ENCODE data around the gene RIIAD1.
"Not testable (repeated sequence)": the region's sequence is repeated elsewhere in the genome, so short reads cannot be mapped to it uniquely, and the experiment has no call there.

RIIAD1 gene

DNA sequence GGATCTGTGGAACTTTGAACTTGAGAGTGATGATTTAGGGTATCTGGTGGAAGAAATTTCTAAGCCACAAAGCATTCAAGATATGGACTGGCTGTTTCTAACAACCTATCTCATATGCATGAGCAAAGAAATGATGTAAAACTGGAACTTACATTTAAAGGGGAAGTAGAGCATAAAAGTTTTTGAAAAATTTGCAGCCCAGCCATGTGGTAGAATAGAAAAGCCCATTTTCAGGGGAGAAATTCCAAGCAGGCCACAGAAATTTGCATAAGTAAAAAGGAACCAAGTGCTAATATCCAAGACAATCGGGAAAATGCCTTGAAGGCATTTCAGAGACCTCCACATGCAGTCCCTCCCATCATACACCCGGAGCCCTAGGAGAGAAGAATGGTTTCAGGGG is 15.7 kb downstream of the RIIAD1 start:
- no peak for DNase-seq

DNA sequence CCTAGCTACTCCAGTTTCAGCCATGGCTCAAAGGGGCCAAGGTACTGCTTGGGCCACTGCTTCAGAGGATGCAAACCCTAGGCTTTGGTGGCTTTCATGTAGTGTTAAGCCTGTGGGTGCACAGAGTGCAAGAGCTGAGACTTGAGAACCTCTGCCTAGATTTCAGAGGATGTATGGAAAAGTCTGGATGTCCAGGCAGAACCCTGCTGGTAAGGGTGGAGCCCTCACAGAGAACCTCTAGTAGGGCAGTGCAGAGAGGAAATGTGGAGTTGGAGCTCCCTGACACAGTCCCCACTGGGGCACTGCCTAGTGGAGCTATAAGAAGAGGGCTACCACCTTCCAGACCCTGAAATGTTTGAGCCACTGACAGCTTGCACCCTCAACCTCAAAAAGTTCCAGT is 16.2 kb downstream of the RIIAD1 start:
- no peak for DNase-seq

DNA sequence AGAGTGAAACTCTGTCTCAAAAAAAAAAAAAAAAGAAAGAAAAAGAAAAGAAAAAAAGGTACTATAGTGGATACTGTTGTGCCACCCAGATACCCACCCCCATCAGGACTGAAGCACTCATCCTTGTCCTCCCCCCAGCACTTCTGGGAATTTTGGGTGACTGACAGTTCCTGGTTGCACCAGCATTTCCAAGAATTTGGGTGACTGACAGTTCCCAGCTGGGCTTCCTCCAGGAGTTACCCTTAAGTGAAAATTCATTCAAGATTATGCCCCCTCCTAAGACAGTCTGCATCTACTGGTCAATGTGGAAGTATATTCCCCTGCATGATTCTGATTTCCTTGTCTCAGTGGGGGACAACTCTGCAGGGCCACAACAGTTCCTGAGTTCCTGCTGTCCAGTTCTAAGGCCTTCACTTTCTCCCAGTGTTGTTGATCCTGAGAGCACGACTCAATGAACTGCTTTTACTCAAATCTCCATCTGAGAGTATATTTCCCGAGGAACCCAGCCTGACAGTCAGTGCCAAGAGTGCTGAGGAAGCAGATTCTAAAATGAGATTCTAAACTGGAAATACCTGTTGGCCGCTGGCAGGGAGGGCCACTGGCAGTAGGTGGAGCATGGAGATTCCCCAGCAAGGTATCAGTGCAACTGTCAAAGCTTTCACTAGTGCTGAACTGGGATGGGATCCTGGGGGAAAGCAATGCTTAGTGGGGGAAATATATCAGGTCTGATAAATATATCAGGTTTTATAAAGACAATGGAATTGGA is 18.5 kb downstream of the RIIAD1 start:
- peak; percentile 64 for DNase-seq

DNA sequence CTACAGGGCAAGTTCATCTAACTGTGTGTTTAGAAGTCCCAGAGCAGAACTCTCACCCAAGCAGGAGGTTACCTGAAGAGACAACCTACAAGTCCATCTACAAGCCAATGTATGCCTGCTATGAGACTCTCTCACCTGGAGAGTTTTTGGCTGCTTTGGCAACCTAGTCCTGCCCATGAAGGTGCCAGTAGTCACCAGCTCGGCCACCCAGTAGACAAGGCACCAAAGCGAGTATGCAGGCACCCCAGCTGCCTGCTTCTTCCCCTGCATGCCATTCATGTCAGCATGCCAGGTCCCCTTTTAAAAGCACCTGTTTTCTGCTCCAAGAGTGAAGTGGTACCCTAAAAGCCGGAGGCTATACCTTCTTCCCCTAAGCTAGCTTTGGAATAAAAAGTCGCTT is 20.2 kb downstream of the RIIAD1 start:
- DNase-seq: no peak

DNA sequence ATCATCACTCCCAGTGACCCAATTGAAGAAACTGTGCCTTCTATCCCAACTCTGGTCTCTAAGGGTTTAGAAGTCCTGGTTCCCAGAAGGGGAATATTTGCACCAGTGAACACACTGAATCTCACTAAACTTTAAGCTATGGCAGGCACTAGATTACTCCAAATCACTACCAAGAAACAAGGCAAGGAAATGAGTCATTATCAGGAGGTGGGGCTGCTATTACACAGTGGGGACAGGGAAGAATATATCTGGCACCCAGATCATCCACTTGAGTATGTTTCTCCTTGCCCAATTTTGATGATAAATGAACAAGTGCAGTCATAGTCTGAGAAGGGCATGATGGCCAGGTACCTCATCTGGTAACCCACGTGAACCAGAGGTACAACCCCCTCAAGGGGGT is 35.0 kb downstream of the RIIAD1 start:
- no peak for DNase-seq

DNA sequence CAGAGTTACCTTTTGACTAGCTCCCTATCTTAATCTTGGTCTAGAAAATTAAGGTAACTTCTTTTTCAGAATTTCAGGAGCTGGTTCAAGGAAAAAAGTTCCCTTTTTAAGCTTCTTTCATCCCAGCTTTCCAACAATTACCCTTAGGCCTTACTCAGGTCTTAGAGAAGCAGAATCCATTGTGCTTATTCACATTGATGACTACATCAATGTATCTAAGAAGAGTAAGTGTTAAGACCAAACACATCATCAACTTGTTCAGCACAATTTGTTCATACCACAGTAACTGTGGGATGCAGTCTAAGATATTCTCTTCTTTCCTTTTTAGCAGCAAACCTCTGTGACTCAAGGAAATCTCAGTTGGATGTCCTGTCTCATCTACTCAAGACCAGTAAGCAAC is 37.9 kb downstream of the RIIAD1 start:
- DNase-seq: no peak

DNA sequence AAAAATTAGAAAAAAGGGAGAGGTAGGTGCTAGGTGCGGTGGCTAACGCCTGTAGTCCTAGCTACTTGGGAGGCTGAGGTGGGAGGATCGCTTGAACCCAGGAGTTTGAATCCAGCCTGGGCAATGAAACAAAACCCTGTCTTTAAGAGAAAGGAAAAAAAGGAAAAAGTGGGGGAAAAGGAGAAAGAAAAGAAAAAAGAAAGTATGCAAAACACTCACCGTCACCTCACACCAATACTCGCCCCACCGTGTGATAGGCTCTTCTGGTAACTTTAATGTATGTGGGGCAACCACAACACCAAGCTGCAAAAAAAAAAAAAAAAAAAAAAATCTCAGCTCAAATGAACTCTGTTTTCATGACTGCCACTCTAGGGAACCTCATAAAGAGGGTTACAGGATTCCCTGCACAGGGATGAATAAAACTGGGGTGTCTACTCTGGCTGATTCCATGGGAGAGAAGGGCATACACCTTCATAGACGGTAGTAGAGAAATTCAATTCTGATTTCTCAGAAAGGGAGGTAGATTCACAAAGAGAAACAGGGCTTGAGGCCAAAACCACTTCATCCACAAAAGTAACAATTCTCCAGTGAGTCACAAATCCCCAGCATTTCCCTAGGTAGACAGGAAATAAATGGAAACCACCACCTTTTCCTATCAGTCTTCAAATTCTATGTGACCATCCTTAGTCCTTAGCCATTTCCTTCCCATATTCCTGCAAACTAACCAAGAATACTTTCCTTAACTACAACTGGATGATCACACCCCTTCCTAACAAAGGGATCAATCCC is 39.5 kb downstream of the RIIAD1 start:
- DNase-seq: no peak

DNA sequence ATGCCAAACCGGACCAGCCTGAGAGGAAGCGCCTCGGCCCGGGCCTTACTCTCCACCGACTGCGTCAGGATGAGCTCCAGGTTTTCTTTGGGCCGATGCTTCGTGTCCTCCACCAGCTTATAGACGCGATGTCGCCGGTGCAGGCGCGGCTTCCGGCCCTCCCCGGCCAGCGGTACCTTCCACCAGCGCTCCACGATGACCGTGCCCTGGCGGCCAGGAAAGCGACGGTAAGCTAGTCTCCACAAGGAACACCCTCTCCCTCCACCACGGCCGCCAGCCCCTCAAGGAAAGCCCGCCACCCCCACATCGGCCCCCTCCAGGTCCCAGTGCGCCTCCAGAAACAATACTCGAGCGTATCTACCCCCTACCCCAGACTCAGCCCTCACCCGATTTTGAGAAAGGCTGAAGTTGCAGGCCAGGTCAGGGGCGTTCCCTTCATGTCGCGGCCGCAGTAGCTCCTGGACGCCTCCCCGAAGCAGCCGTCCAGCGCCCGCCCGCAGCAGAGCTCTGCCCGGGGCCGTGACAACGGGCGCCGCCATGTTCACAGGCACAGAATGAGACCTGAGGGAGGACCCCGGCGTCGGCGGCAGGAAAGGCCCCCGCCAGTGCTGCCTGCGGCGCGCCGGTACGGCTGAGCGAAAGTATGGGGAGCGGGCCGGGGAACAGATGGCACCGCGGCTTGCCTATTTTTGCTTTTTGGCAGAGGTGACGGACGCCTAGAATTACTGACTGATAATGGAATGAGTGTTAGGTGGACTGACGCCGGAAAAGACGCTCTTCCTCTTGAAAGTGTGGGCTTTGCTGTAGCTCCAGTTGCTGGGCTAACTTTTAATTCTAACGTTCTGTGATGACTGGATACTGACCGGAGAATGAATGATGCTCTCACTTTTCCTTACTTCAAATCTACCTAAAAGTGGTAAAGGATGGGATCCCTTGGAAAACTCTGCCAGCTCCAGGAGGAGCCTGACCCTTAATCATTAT is 41.9 kb downstream of the RIIAD1 start, which contains the start of gene MRPL9:
MRPL9 (minus strand) TSS at position 556 of the 981 bp plus-strand sequence; CDS start at position 539, 17 bp downstream.
- peak; percentile 61 for DNase-seq

DNA sequence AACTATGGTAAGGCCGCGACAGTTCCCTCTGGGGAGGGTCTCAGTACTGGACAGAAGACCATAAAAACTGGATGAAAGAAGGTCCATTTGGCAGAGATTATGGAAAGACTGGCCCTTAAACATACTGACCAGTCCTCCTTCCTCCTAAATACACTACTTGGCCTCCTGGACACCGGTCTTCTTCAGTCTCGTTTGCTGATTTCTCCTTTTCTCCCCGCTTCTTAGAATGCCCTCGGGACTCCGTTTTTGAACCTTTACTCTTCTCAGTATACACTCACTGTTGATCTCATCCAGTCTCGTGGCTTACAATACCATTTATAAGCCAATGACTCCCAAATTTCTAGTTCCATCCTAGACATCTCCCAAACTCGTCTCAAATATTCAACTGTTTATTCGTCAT is 42.7 kb downstream of the RIIAD1 start:
- DNase-seq: no peak

DNA sequence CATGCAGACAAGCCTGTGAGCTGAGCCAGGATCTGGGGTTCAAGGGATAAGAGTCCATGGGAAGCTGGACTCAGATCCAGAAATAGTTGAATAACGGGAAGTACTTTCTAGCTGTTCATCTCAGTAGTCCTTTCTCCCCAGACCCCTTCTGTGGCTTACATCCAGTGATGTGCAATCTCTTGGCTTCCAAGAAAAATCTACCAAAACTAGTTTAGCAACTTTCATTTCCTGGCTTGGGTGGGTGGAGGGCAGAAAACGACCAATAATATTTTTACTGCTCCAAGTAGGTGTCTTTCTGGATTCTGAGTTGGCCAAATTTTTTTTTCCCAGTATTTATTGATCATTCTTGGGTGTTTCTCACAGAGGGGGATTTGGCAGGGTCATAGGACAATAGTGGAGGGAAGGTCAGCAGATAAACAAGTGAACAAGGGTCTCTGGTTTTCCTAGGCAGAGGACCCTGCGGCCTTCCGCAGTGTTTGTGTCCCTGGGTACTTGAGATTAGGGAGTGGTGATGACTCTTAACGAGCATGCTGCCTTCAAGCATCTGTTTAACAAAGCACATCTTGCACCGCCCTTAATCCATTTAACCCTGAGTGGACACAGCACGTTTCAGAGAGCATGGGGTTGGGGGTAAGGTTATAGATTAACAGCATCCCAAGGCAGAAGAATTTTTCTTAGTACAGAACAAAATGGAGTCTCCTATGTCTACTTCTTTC is 47.2 kb downstream of the RIIAD1 start:
- DNase-seq: not testable (repeated sequence)

DNA sequence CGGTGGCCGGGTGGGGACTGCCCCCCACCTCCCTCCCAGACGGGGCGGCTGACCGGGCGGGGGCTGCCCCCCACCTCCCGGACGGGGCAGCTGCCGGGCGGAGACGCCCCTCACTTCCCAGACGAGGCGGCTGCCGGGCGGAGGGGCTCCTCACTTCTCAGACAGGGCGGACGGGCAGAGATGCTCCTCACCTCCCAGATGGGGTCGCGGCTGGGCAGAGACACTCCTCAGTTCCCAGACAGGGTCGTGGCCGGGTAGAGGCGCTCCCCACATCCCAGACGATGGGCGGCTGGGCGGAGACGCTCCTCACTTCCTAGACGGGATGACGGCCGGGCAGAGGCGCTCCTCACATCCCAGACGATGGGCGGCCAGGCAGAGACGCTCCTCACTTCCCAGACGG is 47.9 kb downstream of the RIIAD1 start:
- not testable (repeated sequence) for DNase-seq

DNA sequence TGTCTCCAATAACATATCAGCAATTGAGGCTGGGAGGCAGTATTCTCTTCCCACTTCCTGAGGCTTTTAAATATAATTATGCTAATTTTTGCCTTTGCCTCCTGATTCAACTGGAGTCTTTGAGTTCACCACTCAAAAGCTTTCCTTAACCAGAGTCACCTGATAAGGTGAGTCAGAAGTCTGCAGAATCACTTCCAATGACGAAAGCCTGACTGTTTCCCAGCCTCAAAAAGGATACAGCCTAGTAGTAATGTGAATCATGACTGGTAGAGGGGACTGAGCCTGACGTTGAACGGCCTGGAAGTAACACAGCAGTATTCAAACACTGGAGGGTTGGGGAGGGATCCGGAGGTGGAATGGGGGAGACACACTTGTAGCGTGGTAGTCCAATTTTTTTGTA is 52.4 kb downstream of the RIIAD1 start:
- DNase-seq: no peak

DNA sequence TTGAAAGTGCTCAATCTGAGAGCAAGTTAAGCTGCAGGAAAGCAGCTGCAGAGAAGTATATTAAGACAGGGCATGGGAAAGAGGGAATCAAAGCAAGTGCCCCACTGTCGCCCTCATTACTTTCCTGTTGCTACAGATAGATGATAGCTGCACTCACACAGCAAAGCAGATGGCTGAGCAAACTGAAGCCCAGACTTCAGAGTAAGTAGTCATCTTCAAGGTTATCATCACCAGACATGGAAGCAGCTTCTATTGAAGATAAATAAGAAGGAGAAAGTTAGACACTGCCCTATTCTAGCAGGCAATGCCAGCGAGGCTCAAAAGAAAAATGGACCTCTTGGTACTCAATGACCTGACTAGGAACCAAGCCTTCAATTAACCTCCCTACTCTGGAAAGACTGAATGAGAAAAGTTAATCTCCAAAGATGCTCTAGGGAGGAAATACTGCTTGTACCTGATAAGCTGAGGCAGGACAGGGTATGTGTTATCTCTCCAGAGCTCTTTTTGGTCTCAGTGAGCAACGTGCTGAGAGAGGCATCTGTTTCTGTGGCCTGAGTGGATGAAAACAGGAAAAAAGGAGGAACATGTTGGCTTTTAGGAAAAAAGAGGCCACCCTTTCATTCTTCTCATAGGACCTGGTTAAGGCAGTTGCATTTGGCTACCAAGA is 53.1 kb downstream of the RIIAD1 start:
- DNase-seq: no peak

DNA sequence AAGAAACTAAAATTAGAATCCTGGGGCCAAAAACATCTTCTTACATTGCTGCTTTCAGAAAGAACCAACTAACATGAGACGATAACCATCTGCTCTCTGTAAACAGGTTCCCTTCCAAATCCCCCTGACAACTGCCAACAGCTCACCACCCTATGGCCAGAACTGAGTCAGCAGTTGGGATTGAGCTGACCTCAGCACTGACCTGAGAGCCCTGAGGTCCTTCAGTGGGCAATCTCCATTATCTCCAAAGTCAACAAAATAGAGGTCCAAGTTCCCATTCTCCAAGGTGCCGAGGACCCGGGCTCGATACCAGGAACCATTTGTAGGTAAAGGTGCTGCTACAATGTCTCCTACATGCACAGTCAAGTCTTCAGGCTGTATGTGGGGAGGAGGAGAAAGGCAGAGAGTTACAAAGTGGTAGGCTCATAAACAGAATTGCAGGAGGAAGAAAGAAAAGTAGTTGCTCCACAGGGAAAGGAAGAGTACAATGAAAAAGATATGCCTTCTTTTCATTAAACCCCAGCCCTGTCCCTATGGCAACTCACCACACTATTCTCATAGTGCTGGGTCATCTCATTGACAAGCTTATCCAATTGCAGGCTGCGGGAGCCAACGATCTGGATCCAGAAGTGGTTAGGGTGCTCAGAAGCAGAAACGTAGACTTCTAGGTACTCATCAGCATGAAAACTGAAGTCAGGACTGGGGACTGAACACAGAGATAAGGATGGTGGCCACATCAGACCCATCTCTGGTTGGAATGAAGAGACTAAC is 54.8 kb downstream of the RIIAD1 start:
- no peak for DNase-seq

DNA sequence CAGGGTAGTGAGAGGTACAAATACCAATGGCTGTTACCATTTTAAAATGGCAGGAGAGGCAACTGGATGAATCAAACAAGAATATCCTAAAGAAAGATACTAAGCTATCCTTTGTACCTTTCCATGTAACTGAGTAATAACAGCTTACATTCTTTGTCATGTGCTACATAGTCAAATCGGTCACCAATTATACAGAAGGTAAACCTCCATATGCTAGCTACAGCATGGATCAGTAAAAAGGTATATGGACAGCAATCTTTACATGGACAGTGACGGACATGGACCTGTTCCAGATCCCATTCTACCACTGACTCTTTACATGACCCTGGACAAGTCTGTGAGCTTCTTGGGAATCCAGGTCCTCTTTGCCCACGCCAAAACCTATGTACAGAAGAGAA is 55.3 kb downstream of the RIIAD1 start:
- no peak for DNase-seq

DNA sequence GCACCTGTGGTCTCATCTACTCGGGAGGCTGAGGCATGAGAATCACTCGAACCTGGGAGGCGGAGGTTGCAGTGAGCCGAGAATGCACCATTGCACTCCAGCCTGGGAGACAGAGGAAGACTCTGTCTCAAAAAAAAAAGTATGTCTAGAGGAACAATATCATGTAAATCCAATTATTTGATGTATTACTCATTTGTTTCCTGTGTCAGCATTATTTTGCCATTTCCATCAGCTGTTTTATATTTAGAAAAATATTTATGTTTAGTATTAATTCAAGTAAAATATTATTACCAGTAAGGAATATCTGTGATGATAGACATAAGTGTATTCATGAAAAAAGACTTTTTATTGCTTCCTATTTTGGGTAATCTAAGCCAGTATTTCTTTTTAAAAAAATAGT is 56.0 kb downstream of the RIIAD1 start:
- DNase-seq: no peak

All from DMS153 (cell line).